Articular chondrocyte of knee joint (primary cell): ENCODE measurements around the gene OOSP1. TPM values are rescaled to one million over a fixed set of nuclear protein-coding genes. Genes with fewer than 3 reads are reported as not detected.

Experiments used
- total RNA-seq: library from RNA; depleted of rRNA; stranded (reverse); fragments of >200 nt; gene quantifications from 2 replicates; pipeline ENCODE4 v1.2.3, GENCODE V29; 2012

OOSP1 gene, protein sequence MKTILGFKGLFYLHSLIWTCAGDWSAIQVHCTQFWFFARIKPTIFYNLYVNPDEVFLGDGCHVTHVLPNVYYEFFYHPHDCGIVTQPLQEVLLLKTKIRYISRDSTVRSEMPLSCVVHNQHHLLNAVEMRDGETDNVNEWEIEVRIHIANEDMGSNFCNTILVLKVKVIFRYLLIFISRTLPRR
- total RNA-seq = not detected in 2 replicates

DNA sequence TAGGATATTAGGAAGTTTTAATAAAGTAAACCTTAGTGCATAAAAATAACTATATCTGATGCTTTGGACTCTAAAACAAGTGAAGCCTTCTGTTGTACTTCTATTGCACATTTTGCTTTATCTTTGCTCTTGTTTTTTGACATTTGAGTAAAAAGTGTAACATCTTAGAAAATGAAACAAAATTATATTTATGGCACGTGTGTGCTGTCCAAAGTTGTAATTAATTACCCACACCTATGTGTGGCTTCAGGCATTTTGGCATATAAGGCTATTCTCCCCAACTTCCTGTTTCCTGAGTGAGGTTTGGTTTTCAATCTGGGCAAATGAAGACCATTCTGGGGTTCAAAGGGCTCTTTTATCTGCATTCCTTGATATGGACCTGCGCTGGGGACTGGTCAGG, at the start of gene OOSP1:
Gene OOSP1, plus strand, starts transcription at position 301 of the 400 bp plus-strand sequence. Its CDS starts 23 bp downstream, at position 324.

DNA sequence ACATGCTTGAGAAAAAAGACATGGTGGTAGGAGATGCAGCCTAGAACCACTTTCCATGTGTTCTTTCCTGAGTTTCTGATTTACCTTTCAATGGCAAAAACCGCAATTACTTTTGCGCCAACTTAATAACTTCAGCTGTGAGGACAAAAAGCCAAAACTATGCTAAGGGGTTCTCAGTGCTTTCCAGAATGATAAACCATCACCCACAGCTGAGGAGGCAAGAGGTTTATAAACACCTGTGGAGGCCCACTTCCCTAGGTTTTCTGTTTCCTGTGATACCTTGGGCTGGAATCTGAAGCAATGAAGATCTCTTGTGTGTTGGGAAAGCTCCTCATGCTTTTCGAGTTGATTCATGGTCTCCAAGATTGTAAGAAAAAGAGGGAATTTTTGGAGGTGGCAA, 25.5 kb downstream of the OOSP1 start, which contains the start of gene OOSP4A:
Gene OOSP4A, plus strand, starts transcription at position 301 of the 400 bp plus-strand sequence. Its CDS starts 0 bp downstream, at position 301.

Other genes with a start within 250 kb of the OOSP1 start
- gene OR10V1, start 224.6 kb upstream of the OOSP1 start, total RNA-seq = not detected in 2 replicates
- gene STX3, start 183.1 kb upstream of the OOSP1 start, total RNA-seq = 16.8 and 19.2 TPM in 2 replicates
- 36.6 and 40.2 TPM in 2 replicates for gene MRPL16, start 127.7 kb upstream of the OOSP1 start, total RNA-seq
- not detected in 2 replicates for gene CBLIF, start 92.9 kb upstream of the OOSP1 start, total RNA-seq
- gene TCN1, start 71.9 kb upstream of the OOSP1 start, total RNA-seq = not detected in 2 replicates
- gene OOSP3, start 59.6 kb upstream of the OOSP1 start, total RNA-seq = not detected in 2 replicates
- not detected in 2 replicates for gene OOSP4A, start 25.6 kb downstream of the OOSP1 start, total RNA-seq
- not detected in 2 replicates for gene OOSP4B, start 78.7 kb downstream of the OOSP1 start, total RNA-seq
- not detected in 2 replicates for gene OOSP2, start 102.0 kb downstream of the OOSP1 start, total RNA-seq
- not detected in 2 replicates for gene MS4A3, start 118.2 kb downstream of the OOSP1 start, total RNA-seq
- not detected in 2 replicates for gene MS4A2, start 150.2 kb downstream of the OOSP1 start, total RNA-seq
- gene MS4A6A, start 244.7 kb downstream of the OOSP1 start, total RNA-seq = not detected in 2 replicates